WTC11 (cell line): Measurements from ENCODE around the gene RBPJ.

ENCODE experiments used
- AFF4 ChIP-seq: sonication (generic); formaldehyde crosslinking; IDR thresholded peaks from 2 replicates; pipeline ENCODE4 v1.8.1; 2023; ENCODE audit warnings: mild to moderate bottlenecking, missing genetic modification reagents, borderline replicate concordance
- AR ChIP-seq: fragments of 250-450 bp; sonication (Bioruptor Pico); IDR thresholded peaks from 2 replicates; pipeline ENCODE4 v1.9.0; 2021; ENCODE audit warnings: mild to moderate bottlenecking
- ATF1 ChIP-seq: sonication (generic); formaldehyde crosslinking; IDR thresholded peaks from 2 replicates; pipeline ENCODE4 v1.8.1; 2023; ENCODE audit warnings: mild to moderate bottlenecking, moderate library complexity, missing genetic modification reagents
- ATF3 ChIP-seq: sonication (generic); formaldehyde crosslinking; conservative IDR thresholded peaks from 2 replicates; pipeline ENCODE4 v1.8.1; 2022; ENCODE audit warnings: mild to moderate bottlenecking, missing genetic modification reagents
- CTCF ChIP-seq: fragments of 200-600 bp; IDR thresholded peaks from 2 replicates; pipeline ENCODE4 v1.8.0; 2022; ENCODE audit warnings: antibody characterized with exemption
- E2F1 ChIP-seq: sonication (generic); formaldehyde crosslinking; IDR thresholded peaks from 2 replicates; pipeline ENCODE4 v1.8.0; 2022; ENCODE audit warnings: mild to moderate bottlenecking, missing genetic modification reagents
- MAX ChIP-seq: sonication (generic); formaldehyde crosslinking; IDR thresholded peaks from 2 replicates; pipeline ENCODE4 v1.8.0; 2022; ENCODE audit warnings: mild to moderate bottlenecking, missing genetic modification reagents
- NFE2L1 ChIP-seq: sonication (generic); formaldehyde crosslinking; IDR thresholded peaks from 2 replicates; pipeline ENCODE4 v1.8.1; 2023; ENCODE audit warnings: missing genetic modification reagents
- NR3C1 ChIP-seq: sonication (generic); formaldehyde crosslinking; conservative IDR thresholded peaks from 2 replicates; pipeline ENCODE4 v1.8.1; 2023; ENCODE audit warnings: low read depth, mild to moderate bottlenecking, missing genetic modification reagents
- RELA ChIP-seq: sonication (generic); formaldehyde crosslinking; IDR thresholded peaks from 2 replicates; pipeline ENCODE4 v1.8.1; 2022; ENCODE audit warnings: missing genetic modification reagents, mild to moderate bottlenecking, borderline replicate concordance
- SP1 ChIP-seq: sonication (generic); formaldehyde crosslinking; conservative IDR thresholded peaks from 2 replicates; pipeline ENCODE4 v1.8.1; 2022; ENCODE audit warnings: missing genetic modification reagents
- USF1 ChIP-seq: sonication (generic); formaldehyde crosslinking; IDR thresholded peaks from 2 replicates; pipeline ENCODE4 v1.8.0; 2022; ENCODE audit warnings: mild to moderate bottlenecking, missing genetic modification reagents
- ZNF232 ChIP-seq: sonication (generic); formaldehyde crosslinking; IDR thresholded peaks from 2 replicates; pipeline ENCODE4 v1.8.0; 2022; ENCODE audit warnings: mild to moderate bottlenecking, missing genetic modification reagents

GRCh38 chr4:26285272-26285671 lies 35.5 kb upstream of the RBPJ start:
- TF ChIP-seq CTCF (no peak), AFF4 (CRISPR knock-in tag) (no peak), USF1 (no peak), MAX (CRISPR knock-in tag) (no peak), E2F1 (CRISPR knock-in tag) (no peak), ATF3 (CRISPR knock-in tag) (no peak), SP1 (CRISPR knock-in tag) (no peak), RELA (no peak), NR3C1 (CRISPR knock-in tag) (no peak), ZNF232 (CRISPR knock-in tag) (no peak), NFE2L1 (CRISPR knock-in tag) (no peak), AR (CRISPR knock-in tag) (no peak), ATF1 (CRISPR knock-in tag) (no peak)
